Fibroblast of skin of back (primary cell): ENCODE measurements around the gene PRR23E.

Experiments
- DNase-seq: peaks from one replicate; pipeline ENCODE4 v3.0.0-alpha.2; 2013

The PRR23E gene

DNA sequence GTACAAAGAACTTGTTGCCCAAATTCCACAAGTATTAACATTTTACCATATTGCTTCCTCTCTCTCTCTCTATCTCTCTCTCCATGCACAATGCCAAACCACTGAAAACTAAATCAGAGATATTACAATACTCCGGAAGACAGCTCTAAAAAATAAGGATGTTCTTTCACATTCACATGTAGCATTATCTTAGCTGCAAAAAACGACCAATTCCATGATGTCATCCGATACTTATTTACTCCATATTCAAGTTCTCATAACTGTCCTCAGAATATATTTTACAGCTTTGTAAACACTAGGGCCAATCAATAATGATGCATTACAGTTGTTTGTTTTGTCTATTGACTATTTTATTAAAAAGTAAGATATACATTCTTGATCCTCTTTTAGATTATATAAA, 7.7 kb upstream of the PRR23E start:
- no peak for DNase-seq

DNA sequence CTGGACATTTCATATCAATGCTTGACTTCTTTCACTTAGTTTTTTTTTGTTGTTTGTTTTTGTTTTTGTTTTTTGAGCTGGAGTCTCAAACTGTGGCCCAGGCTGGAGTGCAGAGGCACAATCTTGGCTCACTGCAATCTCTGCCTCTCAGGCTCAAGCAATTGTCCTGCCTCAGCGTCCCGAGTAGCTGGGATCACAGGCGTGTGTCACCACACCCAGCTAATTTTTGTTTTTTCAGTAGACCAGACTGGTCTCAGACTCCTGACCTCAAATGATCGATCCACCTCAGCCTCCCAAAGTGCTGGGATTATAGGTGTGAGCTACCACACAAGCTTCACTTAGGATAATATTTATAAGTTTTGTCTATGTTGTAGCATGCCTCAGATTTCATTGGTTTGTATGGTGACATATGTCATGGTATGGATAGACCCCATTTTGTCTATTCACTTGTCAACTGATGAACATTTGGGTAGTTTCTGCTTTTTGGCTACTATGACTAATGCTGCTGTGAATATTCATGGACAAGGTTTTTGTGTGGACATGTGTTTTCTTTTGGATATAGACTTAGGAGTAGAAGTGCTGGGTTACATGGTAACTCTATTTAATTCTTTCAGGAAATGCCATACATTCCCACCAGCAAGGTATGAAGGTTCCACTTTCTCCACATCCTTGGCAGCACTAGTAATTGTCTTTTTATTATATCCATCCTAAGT, 6.8 kb upstream of the PRR23E start:
- no peak for DNase-seq

DNA sequence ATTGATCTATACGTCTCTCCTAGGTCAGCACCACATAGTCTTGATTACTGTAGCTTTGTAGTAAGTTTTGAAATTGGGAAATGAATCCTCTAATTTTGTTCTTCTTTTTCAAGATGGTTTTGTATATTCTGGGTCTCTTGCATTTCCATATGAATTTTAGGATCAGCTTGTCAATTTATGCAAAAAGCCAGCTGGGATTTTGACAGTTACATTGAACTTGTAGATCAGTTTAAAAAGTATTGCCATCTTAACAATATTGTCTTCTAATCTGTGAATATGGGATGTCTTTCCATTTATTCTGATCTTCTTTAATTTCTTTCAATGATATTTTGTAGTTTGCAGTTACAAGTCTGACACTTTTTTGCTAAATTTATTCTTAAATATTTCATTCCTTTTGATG, 5.6 kb upstream of the PRR23E start:
- no peak for DNase-seq

DNA sequence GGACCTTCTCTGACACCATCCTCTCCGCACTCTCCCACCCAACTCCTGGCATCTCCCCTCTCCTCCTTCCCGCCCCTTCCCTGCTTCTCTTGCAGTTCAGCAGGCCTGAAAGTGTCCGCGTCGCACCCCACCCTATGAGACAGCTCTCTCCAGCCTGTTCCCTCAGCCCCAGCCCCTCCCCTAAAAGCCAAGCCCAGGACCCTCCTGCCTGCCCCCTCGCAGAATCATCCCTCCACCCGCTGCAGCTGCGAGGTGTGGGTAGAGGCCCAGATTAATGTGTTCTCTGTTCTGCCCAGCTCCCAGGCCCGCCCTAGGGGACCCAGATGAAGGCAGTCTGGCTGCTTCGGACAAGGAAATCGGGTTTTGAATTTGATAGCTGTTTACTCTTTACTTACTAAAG, 410 bp downstream of the PRR23E start:
- no peak for DNase-seq

DNA sequence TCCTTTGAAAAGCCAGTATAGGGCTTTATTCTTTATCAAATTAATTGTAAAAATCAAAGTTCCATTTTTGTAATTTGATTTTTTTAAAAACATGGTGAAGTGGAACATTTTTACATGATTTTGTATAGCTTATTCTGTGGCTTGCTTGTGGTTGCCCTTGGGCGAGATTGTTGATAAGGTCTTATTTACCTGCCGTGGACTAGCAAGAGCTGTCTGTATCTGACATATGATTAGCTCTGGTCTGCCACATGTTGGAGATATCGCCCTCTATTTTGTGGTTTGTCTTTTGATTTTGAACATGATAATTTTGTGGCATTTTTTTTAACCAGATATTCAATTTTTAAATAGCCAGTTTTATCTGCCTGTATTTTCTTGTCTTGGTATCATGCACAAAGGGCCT, 844 bp downstream of the PRR23E start:
- no peak for DNase-seq

DNA sequence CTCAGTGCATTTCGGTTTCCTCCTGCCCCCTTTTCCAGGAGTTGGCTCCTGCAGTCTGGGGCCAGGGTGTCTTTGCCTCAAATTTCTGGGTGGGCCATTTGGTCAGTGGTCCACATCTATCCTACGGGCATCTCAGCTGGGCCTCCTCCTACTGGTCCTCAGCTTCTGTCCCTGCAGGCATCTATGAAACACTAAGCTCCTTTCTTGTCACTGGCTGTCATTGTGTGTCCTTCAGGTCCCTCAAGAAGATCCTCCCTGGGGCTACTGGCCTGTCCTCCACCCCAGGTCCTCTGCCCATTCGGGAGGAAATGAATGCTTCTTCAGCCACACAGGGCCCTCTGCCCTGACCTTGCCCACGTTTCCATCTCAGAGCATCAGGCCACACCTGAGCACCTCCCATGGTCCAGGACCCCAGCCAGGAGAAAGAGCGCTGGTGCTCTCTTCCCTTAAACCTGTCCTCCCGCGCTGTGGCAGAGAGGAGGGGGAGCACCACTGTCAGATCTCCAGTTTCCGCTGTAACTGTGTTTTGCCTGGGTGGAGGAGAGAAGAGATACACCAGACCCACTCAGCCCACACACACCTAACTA, 1.8 kb downstream of the PRR23E start:
- no peak for DNase-seq

DNA sequence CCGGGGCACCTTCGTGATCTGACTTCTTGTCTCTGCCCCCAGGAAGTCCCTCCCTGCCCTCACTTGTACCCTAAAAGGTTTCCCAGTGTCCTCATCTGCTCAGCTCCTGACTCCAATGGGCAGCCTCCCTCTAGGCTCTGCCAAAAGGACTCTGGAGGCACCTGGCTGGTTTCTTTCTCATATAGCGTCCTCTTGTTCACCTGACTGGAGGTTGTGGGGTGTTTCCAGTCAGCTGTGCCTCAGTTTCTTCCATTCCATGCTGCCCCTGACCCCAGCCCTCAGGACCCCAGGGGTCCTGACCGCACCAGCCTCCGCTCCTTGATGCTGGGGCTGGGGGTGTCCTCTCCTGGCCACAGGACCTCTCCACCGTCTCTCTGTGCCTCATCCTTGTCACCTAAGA, 2.5 kb downstream of the PRR23E start:
- no peak for DNase-seq

DNA sequence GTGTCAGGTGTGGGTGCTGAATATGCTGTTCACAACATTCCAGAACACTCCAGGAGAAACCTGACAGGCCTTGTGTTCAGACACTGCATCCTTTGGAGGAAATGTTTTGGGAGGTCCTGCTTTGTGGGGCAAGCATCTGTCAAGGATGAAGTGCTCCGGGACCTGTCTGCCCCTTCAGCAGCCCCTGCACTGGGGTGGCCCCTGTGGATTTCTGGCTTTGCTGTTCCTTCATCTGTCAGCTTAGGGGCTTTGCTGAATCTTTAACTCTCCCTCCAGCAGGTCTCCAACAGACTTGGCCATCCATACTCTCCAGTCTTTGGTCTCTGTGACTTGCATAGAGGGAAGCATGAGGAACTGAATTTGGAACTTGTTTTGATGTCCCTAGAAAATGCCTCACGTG, 3.1 kb downstream of the PRR23E start:
- DNase-seq: no peak

DNA sequence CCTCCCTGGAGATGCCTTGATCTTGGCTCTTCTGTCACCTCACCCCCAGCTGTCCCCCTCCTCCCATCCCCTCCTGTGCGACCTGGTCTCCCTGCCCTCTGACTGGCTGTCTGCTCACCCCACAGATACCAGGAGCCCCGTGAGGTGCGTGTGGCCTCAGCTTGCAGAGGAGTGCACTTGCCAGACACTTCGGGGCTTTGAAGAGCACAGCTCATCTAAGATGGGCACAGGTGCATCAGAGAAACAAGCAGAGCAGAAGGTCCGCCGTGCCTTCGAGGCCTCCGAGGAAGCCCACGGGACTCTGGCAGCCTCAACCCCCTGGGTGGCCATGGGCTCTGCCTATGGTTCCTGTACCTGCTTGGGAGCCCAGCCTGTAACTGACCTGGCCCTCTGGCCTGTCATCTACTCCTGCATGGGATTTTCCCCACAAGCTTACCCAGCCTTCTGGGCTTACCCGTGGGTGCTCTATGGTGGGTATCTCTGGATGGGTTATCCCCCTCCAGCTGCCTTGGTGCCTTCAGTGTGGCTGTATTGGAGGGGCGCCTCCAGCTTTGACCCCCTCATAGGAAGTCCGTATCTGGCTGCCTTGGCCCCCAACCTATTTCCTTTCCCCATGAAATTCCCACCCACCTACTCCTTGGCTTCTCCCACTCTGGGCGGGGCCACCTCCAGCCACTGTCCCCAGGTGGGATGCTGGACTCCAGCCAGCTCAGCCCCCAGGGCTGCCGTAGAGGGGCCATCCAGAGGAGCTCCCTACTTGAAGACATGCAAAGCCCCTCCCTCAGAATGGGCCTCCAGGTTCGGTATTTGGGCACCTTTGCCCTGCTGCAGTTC, 3.8 kb downstream of the PRR23E start:
- DNase-seq: no peak

DNA sequence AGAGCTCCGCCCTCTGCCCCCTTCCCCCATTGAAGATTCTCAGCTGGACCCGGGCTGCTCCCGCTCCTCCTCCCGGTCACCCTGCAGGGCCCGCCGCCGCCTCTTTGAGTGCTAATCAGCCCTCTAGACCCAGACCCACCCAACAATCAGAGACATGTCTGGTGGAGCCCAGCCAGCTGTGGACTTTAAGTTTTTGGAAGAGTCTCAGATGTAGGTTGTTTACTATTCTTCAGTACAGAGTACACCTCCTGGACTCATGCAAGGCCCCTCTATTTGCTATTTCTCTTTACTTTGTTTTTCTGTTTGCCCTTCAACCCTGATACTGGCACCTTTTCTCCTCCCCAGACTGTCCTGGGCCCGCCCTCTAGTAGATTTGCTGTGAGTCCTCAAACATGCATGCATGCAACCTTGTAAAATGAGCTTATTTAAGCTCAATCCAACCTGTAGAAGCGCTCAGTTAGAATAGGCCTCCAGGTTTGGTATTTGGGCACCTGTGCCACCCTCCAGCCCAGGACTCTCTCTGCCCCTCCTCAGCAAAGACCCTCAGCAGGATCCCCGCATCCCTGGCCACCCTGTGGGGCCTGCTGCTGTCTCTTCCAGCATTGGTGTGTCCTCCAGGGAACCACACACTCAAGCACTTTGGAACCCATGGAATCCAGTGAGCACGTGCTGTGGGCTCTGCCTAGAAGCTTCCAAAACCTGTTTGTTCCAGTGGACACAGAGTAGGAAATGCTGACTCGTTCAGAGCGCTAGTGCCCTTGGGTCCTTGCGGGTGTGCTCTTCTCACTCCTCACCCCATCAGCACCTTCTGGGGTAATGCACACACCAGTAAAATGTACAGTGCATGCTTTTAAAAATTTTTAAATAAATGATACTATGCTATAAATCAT, 4.6 kb downstream of the PRR23E start:
- DNase-seq: no peak

DNA sequence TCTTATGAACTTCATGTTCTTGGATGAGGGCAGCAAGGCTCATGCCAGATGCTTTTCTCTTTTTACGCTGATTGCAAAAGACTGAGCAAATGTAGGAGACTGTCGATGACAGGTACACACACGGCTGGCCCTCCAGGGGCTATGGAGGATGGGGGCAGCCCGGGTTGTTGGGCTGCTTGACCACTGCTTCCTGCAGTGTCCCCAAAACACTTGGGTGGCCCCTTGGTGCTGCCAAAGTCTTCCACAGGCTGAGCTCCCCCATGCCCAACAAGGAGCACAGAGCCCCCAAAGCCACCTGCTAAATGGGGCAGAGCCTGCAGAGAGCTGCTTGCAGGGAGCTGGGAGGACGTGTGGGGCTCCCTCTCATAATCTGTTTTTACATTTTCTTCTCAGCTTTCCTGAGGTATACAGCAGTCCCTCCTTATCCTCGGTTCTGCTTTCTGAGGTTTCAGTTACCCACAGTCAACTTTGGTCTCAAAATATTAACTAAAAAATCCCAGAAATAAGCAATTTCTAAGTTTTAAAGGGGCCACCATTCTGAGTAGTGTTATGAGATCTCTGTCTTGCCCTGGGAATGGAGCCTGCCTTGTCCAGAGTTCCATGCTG, 7.3 kb downstream of the PRR23E start:
- no peak for DNase-seq

DNA sequence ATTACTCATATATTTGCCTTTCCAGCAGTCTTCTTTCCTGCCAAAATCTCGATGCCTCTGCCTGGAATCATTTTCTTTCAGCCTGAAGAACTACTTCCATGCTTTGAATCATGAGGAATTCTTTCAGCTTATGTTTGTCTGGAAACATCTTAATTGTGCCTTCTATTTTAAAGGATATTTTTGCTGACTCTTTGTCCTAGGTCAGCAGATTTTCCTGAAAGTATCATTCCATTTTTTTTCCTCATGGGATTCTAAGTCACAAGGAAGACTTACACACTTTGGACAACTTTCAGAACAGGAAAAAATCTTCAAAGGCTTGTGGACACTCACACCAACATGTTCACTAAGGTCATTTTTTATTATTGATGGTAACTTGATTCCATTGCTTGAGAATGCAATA, 10.1 kb downstream of the PRR23E start:
- DNase-seq: no peak

DNA sequence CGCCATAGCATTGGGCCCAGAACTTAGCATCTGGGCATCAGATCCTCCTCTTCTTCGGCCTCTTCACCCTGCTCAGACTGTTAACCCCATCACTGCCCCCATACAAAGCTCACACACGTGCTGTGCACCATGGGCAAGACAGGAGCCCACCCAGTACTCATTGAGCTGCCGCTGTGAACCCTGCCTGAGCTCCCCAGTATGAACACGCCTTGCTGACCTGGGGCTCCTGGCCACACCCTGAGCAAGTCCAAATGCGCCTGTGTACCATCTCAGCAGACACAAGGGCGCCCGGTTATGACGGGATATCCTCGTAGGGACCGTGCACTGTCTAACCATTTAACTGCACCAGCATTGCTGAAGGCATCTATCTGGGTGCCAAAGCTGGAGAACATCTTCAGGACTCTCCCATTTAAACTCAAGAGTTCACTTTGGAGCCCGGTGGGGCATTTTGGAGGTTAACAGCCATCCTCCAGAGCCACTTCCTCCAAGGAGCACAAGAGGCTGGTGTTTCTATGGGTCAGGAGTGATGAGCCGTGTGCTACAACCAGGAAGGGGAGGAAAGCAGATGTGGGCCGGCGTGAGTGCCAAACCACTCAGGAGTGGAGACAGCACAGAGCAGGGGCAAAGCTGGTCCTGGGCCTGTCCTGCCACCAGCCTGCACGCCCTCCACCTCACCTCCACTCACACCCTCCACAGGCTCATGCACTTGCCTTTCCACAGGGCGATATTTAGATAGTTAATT, 12.1 kb downstream of the PRR23E start:
- no peak for DNase-seq

DNA sequence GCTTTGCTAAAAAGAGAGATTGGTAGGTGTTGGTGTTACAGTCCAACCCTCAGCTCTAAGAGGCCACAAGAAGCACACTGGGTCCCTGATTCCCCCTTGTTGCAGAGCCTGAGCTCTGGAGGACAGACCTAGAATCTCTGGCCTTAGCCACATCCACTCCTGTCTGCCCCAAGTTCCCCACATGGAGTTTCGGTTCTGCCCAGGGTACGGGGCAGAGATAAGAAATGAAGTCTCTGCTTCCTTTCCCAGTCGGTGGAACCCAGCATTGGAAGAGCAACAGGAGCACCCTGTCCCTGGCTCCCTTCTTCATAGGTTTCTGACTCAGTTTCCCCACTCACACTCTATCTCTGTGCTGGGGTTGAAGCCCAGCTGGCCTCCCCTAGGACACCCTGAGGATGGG, 13.2 kb downstream of the PRR23E start:
- no peak for DNase-seq

DNA sequence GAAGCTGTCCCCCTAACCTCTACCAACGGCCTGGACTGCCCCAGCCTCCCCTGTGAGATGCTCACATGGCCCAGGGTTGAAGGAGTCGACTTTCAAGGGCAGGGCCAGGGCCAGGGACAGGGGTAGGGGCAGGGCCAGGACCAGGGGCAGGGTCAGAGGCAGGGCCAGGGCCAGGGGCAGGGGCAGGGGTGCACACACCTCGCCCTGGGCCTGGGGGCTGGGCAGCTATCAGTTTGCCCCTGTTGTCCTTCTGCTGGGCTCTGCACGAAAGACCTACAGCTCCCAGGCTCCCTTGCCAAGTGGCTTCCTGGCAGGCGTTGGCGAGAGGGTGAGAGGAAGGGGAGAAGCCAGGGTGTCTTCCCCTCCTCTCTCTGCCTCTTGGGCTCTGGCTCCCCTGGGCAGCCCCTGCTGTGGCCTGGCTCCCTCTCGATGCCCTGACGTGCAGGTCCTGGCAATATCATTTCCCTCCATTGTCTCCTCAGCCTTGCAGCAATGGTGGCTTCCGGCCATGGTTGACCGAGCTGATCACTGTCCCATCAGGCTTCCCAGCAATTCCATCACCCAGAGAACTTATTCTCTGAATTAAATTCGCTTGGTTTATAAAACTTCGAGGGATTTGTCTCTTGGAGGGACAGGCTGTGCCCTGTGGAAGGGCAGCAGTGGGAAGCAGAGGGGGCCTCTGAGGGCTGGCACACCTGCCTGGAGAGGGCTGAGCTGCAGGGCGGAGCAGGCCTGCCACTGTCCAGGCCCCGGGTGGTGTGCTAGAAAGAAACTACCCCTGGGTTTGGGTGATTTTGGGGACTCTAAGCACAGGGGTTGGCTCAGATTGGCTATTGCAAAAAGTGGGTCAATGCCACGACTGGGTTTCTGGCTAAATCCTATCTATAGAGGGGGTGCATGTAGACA, 13.9 kb downstream of the PRR23E start:
- DNase-seq: no peak

DNA sequence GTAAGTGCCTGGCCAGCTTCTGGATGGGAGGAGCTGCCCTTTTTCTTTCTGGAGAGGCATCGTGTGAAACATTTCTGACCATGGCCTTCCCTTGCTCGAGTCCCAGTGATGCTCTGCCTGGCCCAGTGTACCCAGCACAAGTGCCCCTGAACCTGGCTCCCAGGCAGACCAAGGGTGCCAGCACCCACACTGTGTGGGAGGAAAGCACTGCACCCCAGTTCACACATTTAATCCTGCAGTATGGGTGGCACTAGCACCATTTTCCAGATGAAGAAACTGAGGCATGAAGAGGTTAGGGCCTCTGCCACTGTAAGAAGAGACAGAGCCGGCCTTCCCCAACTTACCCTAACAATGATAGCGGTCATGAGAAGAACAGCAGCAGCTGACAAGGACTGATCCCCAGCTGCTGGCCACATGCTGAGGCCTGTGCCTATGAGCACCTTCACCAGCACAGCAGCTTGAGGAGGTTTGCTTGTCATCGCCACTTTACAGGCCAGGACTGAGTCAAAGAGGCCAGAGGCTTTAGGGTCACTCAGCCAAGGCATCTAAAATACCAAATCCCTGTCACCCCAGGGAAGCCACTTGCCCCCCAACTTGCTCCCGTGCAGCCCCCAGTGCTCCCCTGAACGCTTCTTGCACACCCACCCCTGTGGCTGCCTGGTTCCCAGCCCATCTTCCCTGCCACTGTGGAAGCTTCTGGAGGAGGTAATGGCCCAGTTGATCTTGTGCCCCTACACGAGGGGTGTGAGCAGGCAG, 15.0 kb downstream of the PRR23E start:
- DNase-seq: no peak

DNA sequence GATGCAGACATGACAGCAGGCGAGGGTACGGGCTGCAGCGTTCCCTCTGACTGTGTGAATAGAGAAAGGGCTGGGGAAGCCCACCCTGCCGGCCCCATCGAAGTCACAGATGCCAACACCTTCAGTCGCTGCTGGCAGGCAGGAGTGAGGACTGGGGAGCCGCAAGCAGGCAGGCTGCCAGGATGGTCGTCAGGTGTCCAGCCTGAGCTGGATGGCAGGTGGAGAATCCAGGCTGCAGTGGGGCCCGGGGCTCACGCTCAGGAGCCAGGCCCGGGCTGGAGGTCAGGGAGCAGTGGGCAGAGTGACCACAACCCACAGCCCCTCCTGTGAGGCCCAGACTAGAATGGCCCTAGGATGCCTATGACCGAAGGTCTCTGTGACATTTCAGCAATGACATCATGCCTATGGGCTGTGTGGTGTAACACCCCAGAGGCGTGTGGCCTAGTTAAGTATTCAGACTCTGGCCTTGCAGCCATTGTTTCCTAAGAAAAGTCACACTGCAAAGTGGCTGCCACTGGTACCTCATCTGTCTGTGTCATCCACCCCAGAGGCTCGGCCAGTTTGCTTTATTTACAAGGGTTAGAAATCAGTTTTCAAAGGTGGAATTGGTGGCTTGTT, 15.7 kb downstream of the PRR23E start:
- DNase-seq: no peak

DNA sequence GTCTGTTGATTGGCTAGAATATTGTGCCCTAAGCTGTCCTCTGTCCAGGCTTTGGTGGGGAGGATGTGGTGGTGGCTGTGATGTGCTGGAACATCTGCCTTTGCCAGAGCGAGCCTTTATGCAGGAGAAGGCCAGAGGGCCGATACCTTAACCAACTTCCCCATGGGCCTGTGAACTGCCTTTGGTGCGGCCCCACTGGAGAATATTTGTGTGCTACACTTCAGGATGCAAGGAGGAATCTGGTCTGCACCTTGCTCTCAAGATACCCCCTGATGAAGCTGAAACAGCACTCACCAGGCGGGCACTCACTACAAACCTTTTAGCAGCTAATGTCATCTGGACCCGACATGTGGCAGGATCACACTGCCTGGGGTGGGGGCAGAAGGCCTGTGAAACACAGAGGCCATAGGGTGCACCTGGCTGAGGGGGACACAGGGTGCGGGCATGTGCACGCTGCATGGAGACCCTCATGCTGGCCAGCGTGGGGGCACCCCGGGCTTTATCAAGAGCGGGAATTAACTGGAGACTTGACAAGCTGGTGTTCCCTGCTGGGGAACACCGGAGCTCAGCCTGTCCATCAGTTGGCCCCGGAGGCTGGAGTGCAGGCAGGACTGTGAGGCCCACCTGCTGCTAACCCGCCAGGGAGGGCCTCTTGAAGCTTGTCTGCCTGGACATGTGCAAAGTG, 16.4 kb downstream of the PRR23E start:
- no peak for DNase-seq
